Measurements from ENCODE around the gene GPR65.

GPR65 gene

DNA sequence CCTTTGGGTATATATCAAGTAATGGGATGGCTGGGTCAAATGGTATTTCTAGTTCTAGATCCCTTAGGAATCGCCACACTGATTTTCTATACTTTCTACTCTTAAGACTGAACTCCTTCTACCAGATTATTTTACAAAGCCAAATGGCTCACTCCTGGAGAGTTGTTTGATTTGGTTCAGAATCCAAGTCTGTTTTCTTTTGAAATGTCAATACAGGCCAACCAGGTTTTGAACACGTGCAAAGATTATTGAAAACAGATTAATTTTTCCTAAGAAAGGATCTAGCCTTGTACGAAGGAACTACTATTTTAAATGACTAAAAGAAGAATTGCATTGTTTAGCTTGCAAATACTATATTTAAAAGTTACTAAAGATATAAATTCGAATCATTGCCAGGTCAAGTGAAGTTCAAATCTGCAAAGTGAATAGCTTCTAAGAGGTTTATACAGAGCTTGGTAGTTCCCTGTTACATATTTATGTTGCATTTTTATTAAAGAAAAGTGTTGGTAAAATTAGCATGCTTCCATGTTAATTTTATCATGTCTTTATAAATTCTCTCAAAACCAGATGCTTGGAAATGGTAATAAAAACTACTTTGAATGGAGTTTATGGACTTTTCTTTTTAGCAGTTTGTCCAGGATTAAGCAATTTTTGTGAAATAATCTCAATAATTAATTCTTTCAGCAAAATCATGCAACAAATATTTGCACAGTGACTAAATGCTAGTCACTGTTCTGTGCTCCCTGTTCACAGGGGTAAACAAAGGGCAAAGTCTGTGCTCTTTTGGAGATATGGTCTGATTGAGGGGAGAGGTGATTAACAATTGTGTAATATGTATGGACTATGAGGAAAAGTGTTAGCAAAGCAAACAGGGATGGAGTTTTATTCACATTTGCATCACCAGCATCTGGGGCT is 38.9 kb downstream of the GPR65 start:
- Histone ChIP-seq H3K79me1 (ENCODE audit: low read length) (no peaks in the 10 kb centered on the region), H4K8ac (ENCODE audit: low read depth, low read length) (no peak overlapping the region), H4K5ac (ENCODE audit: low read length) (no peak overlapping the region), H2BK15ac (replicated peaks; ENCODE audit: low read depth) (no peak overlapping the region), H2BK5ac (ENCODE audit: low read length) (no peak overlapping the region), H3K56ac (ENCODE audit: low read length) (no peak overlapping the region), H3K27ac (ENCODE audit: low read depth, low read length) (no peak overlapping the region), H3K4ac (ENCODE audit: low read depth, low read length) (no peak overlapping the region), H3K36me3 (ENCODE audit: control insufficient read depth, insufficient read depth, low read length) (no peaks in the 10 kb centered on the region), H2BK120ac (ENCODE audit: low read depth, low read length) (no peak overlapping the region), H3K4me1 (ENCODE audit: control insufficient read depth, low read depth, low read length) (no peaks in the 10 kb centered on the region), H2AK5ac (ENCODE audit: low read length) (no peak overlapping the region), H3K18ac (ENCODE audit: low read length) (no peak overlapping the region), H3K79me2 (ENCODE audit: control insufficient read depth, insufficient read depth, low read length) (no peaks in the 10 kb centered on the region), H3K4me2 (ENCODE audit: low read length) (no peak overlapping the region), H3K27me3 (ENCODE audit: insufficient read depth, low read length, poor library complexity) (no peaks in the 10 kb centered on the region), H3K9ac (ENCODE audit: low read length) (no peak overlapping the region), H3K4me3 (ENCODE audit: low read length) (no peak overlapping the region), H3K23ac (ENCODE audit: low read length) (no peak overlapping the region)
- WGBS (ENCODE audit: extremely low coverage, insufficient coverage, low lambda C conversion rate), result no CpG with 5 or more reads among the region's 4 CpGs
- DNase-seq, result no peak

- no peak overlapping the region for H2BK15ac ChIP-seq (replicated peaks; ENCODE audit: low read depth)
- no peak overlapping the region for H3K4ac ChIP-seq (ENCODE audit: low read depth, low read length)
- H2AK5ac ChIP-seq (ENCODE audit: low read length), result no peak overlapping the region
- H3K56ac ChIP-seq (ENCODE audit: low read length), result no peak overlapping the region
- no peaks in the 10 kb centered on the region for H3K4me1 ChIP-seq (ENCODE audit: control insufficient read depth, low read depth, low read length)
- H2BK120ac ChIP-seq (ENCODE audit: low read depth, low read length), result no peak overlapping the region
- no peaks in the 10 kb centered on the region for H3K27me3 ChIP-seq (ENCODE audit: insufficient read depth, low read length, poor library complexity)
- H3K4me2 ChIP-seq (ENCODE audit: low read length), result no peak overlapping the region
- no peak overlapping the region for H3K9ac ChIP-seq (ENCODE audit: low read length)
- H3K23ac ChIP-seq (ENCODE audit: low read length), result no peak overlapping the region
- WGBS (ENCODE audit: extremely low coverage, insufficient coverage, low lambda C conversion rate), result no CpG with 5 or more reads among the region's 1 CpG
- H3K36me3 ChIP-seq (ENCODE audit: control insufficient read depth, insufficient read depth, low read length), result no peaks in the 10 kb centered on the region
- no peak overlapping the region for H3K4me3 ChIP-seq (ENCODE audit: low read length)
- DNase-seq, result no peak
- H3K79me1 ChIP-seq (ENCODE audit: low read length), result no peaks in the 10 kb centered on the region
- no peak overlapping the region for H4K8ac ChIP-seq (ENCODE audit: low read depth, low read length)
- no peaks in the 10 kb centered on the region for H3K79me2 ChIP-seq (ENCODE audit: control insufficient read depth, insufficient read depth, low read length)
- H3K27ac ChIP-seq (ENCODE audit: low read depth, low read length), result no peak overlapping the region
- no peak overlapping the region for H2BK5ac ChIP-seq (ENCODE audit: low read length)
- H4K5ac ChIP-seq (ENCODE audit: low read length), result no peak overlapping the region
- H3K18ac ChIP-seq (ENCODE audit: low read length), result no peak overlapping the region
Observed at GRCh38 chr14:88044444-88044758, 39.5 kb downstream of the GPR65 start.

- Histone ChIP-seq H3K79me1 (ENCODE audit: low read length) (no peaks in the 10 kb centered on the region), H3K9ac (ENCODE audit: low read length) (no peak overlapping the region), H3K36me3 (ENCODE audit: control insufficient read depth, insufficient read depth, low read length) (no peaks in the 10 kb centered on the region), H2BK5ac (ENCODE audit: low read length) (no peak overlapping the region), H3K4me3 (ENCODE audit: low read length) (no peak overlapping the region), H3K27me3 (ENCODE audit: insufficient read depth, low read length, poor library complexity) (no peaks in the 10 kb centered on the region), H4K5ac (ENCODE audit: low read length) (no peak overlapping the region), H3K18ac (ENCODE audit: low read length) (no peak overlapping the region), H2BK120ac (ENCODE audit: low read depth, low read length) (no peak overlapping the region), H4K8ac (ENCODE audit: low read depth, low read length) (no peak overlapping the region), H3K4me2 (ENCODE audit: low read length) (no peak overlapping the region), H2AK5ac (ENCODE audit: low read length) (no peak overlapping the region), H3K23ac (ENCODE audit: low read length) (no peak overlapping the region), H3K4me1 (ENCODE audit: control insufficient read depth, low read depth, low read length) (no peaks in the 10 kb centered on the region), H3K4ac (ENCODE audit: low read depth, low read length) (no peak overlapping the region), H2BK15ac (replicated peaks; ENCODE audit: low read depth) (no peak overlapping the region), H3K79me2 (ENCODE audit: control insufficient read depth, insufficient read depth, low read length) (no peaks in the 10 kb centered on the region), H3K56ac (ENCODE audit: low read length) (no peak overlapping the region), H3K27ac (ENCODE audit: low read depth, low read length) (no peak overlapping the region)
- DNase-seq, result no peak
- no CpG with 5 or more reads among the region's 4 CpGs for WGBS (ENCODE audit: extremely low coverage, insufficient coverage, low lambda C conversion rate)
Observed at GRCh38 chr14:88044776-88045446, 40.0 kb downstream of the GPR65 start.

- Histone ChIP-seq H3K4ac (ENCODE audit: low read depth, low read length) (no peak overlapping the region), H3K27ac (ENCODE audit: low read depth, low read length) (no peak overlapping the region), H2BK120ac (ENCODE audit: low read depth, low read length) (no peak overlapping the region), H3K9ac (ENCODE audit: low read length) (no peak overlapping the region), H4K5ac (ENCODE audit: low read length) (no peak overlapping the region), H3K4me2 (ENCODE audit: low read length) (no peak overlapping the region), H3K79me1 (ENCODE audit: low read length) (no peaks in the 10 kb centered on the region), H3K36me3 (ENCODE audit: control insufficient read depth, insufficient read depth, low read length) (no peaks in the 10 kb centered on the region), H3K27me3 (ENCODE audit: insufficient read depth, low read length, poor library complexity) (no peaks in the 10 kb centered on the region), H2BK15ac (replicated peaks; ENCODE audit: low read depth) (no peak overlapping the region), H3K23ac (ENCODE audit: low read length) (no peak overlapping the region), H2BK5ac (ENCODE audit: low read length) (no peak overlapping the region), H3K4me1 (ENCODE audit: control insufficient read depth, low read depth, low read length) (no peaks in the 10 kb centered on the region), H4K8ac (ENCODE audit: low read depth, low read length) (no peak overlapping the region), H3K4me3 (ENCODE audit: low read length) (no peak overlapping the region), H3K18ac (ENCODE audit: low read length) (no peak overlapping the region), H2AK5ac (ENCODE audit: low read length) (no peak overlapping the region), H3K79me2 (ENCODE audit: control insufficient read depth, insufficient read depth, low read length) (no peaks in the 10 kb centered on the region), H3K56ac (ENCODE audit: low read length) (no peak overlapping the region)
- WGBS (ENCODE audit: extremely low coverage, insufficient coverage, low lambda C conversion rate), result no CpG with 5 or more reads among the region's 3 CpGs
- no peak for DNase-seq
Observed at GRCh38 chr14:88045705-88046104, 40.8 kb downstream of the GPR65 start.

DNA sequence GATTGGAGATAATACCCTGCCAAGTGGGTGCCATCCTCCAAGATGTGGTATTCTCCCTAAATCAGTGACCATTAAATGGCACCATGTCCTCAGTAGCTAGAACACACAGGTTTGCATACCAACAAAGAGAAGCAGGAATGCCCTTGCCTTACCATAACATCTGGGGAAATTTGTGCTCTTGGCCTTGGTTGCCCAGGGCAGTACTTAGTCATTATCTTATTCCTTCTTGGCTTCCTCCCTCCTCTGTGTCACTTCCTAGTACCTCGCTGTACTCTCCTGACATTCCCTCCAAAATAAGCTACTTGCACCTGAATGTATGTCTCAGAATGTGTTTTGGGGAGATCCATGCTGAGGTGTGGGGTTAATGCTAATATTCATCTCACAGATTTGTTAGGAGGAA is 43.4 kb downstream of the GPR65 start:
- Histone ChIP-seq H3K4me3 (ENCODE audit: low read length) (no peak overlapping the region), H3K27me3 (ENCODE audit: insufficient read depth, low read length, poor library complexity) (no peaks in the 10 kb centered on the region), H3K9ac (ENCODE audit: low read length) (no peak overlapping the region), H3K4me2 (ENCODE audit: low read length) (no peak overlapping the region), H3K18ac (ENCODE audit: low read length) (no peak overlapping the region), H3K4me1 (ENCODE audit: control insufficient read depth, low read depth, low read length) (no peaks in the 10 kb centered on the region), H3K27ac (ENCODE audit: low read depth, low read length) (no peak overlapping the region), H2BK5ac (ENCODE audit: low read length) (no peak overlapping the region), H3K79me1 (ENCODE audit: low read length) (no peaks in the 10 kb centered on the region), H3K79me2 (ENCODE audit: control insufficient read depth, insufficient read depth, low read length) (no peaks in the 10 kb centered on the region), H2BK120ac (ENCODE audit: low read depth, low read length) (no peak overlapping the region), H2AK5ac (ENCODE audit: low read length) (no peak overlapping the region), H3K56ac (ENCODE audit: low read length) (no peak overlapping the region), H3K23ac (ENCODE audit: low read length) (no peak overlapping the region), H4K5ac (ENCODE audit: low read length) (no peak overlapping the region), H3K4ac (ENCODE audit: low read depth, low read length) (no peak overlapping the region), H2BK15ac (replicated peaks; ENCODE audit: low read depth) (no peak overlapping the region), H3K36me3 (ENCODE audit: control insufficient read depth, insufficient read depth, low read length) (no peaks in the 10 kb centered on the region), H4K8ac (ENCODE audit: low read depth, low read length) (no peak overlapping the region)
- DNase-seq, result no peak
- no CpG with 5 or more reads among the region's 1 CpG for WGBS (ENCODE audit: extremely low coverage, insufficient coverage, low lambda C conversion rate)
